GM18505 (cell line): ENCODE measurements around the gene GALNT17.

ENCODE experiments used
- ATAC-seq: cut with Tn5 transposase; IDR thresholded peaks from one replicate; pipeline ENCODE4 v1.9.1; 2021; ENCODE audit not compliant: unreplicated experiment
- POLR2A ChIP-seq: IDR thresholded peaks from 4 replicates; pipeline ENCODE4 v1.6.1; 2011; ENCODE audit warnings: borderline replicate concordance; ENCODE audit not compliant: insufficient read depth, insufficient read length; ENCODE audit errors: extremely low read depth

Gene GALNT17

DNA sequence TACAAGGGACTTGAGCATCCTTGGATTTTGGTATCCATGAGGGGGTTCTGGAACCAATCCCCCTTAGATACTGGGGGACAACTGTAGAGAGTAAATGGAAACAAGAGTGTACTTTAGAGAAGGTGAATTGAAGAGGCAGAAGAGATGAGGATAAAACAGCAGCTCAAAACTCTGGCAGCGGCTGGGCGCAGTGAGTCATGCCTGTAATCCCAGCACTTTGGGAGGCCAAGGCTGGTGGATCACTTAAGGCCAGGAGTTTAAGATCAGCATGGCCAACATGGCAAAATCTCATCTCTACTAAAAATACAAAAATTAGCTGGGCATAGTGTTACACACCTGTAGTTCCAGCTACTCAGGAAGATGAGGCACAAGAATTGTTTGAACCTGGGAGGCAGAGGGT lies 218.7 kb downstream of the GALNT17 start:
- no peak for ATAC-seq
- TF ChIP-seq POLR2A, result no peak

DNA sequence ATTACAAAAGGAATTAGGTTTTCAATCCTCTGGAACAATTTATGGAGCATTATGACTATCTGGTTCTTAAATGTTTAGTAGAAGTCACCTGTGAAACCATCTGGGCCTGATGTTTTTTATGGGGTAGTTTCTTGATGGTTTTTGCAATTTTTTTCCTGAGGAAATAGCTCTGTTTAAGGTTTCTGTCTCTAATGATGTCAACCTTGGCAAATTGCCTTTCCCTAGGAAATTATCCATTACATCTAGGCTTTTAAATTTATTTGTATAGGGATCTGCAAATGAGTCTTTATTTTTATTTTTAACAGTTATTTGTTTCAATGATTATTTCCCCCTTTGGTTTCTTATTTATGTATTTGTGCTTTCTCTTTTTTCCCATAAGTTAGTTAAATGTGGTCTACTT lies 222.8 kb downstream of the GALNT17 start:
- ATAC-seq, result no peak

DNA sequence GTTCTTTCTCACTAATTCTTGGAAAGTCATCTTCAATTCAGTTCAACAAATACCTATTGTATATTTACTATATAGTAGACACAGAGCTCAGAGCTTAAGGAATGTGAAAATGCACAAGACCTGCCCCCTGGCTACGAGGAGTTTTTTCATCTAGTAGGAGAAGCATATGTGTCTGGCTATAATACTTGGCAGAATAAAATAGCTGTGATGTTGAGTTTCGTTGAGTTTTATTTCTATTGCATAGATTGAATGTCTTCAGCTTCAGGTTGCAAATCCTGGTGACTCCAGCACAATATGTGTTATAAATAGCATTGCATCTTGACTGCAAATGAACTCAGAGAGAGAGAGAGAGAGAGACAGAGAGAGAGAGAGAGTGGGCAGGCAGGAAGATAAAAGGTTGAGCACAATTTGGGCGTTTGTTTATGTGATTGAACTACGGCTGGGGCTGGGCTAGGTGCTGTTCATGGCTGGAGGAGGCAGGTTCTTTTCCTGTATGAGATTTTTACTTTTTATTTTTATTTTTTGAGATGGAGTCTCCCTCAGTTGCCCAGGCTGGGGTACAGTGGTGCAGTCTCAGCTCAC lies 229.6 kb downstream of the GALNT17 start:
- TF ChIP-seq POLR2A, result no peak
- no peak for ATAC-seq

More for the DNA sequence above, 222.8 kb downstream of the GALNT17 start:
- no peak for TF ChIP-seq POLR2A

DNA sequence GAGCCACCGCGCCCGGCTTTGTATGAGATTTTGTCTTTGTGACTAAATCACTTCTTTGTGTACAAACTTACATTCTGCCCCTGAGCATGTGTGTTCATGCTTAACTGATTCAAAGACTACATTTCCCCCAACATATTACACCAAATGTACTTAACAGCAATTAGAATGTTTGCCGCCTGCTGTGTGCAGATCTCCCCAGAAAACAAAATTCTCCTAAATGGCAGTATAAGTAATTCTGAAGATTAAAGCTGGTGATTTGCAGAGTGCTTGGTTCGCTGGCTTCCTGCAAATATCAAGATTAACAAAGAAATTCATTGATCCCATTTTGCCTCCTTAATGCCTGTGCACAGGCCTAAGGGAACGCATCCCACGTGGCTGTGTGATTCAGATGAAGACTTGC lies 230.3 kb downstream of the GALNT17 start:
- no peak for TF ChIP-seq POLR2A
- ATAC-seq, result no peak

DNA sequence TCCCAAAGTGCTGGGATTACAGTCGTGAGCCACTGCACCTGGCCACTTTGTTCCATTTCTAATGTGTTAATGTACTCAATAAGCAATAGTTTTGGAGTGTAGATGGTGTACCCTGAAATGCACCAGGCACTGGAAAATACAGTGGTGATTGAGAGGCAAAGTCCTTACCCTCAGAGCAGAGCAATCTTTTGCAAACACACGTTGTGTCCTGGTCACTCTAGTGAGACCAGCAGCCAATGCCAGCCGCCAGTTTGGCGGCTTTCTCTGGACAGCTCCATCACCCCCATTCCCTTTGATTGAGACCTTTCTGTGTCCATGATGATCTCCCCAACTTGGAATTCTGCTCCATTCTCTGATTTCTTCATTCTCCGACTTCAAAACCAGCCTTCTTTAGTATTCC lies 231.3 kb downstream of the GALNT17 start:
- no peak for ATAC-seq
- no peak for TF ChIP-seq POLR2A

DNA sequence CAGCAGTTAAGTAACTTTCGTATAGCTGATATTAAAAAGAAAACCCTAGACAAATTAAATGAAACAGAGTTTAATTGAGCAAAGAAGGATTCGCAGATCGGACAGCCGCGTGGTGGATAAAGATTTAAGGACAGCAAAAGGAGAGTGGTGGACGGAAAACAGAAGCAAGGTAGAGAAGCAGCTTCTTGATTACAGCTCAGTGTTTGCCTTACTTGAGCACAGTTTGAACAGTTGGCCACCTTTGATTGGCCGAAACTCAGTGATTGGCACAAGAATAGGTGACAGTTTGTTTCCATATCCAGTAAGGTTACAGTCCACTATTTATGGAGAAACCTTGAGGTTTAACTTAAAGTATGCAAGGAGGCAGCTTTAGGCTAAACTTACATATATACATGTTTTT lies 231.7 kb downstream of the GALNT17 start:
- TF ChIP-seq POLR2A, result no peak
- ATAC-seq, result no peak

DNA sequence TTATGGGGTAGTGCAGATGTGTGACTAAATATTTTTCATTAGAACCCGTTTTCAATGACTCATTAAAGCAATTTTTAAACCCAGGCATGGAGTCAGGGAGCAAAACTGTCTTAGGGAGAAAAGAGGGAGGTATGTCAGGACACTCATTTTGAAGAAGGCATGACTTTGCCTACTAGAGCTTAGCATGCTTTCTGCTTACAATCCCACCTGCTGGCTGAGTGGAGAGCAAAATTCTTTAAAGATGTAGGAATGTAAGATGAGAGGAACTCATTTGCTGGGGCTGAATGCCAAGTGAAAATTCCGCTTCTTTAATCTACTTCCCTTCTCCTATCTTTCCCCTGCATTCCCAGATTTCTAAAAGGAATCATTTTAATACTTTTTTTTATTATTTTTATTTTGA lies 232.6 kb downstream of the GALNT17 start:
- no peak for TF ChIP-seq POLR2A
- ATAC-seq, result no peak

DNA sequence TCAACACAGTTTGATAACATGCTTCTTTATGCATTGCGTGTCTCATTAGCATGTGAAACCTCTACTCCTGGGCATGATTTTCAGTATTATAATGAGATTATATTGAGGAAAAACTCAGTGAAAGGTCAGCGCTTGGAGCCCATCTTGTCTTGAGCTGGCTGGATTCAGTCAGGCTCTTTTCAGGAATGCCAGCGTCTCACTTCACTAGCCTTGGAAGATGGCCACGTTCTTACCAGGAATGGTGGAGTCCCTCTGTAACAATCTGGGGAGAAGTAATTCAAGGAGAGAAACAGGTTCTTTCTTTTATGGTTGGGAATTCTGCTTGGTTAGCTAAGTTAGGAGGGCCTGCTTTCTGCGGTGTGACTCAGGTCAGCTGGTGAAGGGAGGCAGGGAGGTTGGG lies 241.0 kb downstream of the GALNT17 start:
- ATAC-seq, result no peak
- no peak for TF ChIP-seq POLR2A

DNA sequence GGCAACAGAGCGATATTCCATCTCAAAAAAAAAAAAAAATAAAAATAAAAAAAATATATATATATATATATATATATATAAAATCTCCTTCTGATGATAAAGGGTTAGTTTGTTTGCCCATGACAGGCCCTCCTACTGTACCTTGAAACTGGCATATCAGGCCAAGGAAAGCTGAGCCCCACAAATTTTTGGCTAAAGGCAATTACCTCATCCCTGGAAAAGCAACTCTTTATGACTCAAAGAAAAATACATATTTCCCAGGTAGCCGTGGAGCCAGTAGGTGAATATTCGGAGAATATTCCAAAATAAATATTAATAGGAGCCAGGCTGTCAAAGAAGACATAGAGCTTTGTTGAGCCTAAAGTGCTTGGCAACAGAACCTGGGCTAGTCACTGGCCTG lies 245.1 kb downstream of the GALNT17 start:
- no peak for ATAC-seq
- no peak for TF ChIP-seq POLR2A

DNA sequence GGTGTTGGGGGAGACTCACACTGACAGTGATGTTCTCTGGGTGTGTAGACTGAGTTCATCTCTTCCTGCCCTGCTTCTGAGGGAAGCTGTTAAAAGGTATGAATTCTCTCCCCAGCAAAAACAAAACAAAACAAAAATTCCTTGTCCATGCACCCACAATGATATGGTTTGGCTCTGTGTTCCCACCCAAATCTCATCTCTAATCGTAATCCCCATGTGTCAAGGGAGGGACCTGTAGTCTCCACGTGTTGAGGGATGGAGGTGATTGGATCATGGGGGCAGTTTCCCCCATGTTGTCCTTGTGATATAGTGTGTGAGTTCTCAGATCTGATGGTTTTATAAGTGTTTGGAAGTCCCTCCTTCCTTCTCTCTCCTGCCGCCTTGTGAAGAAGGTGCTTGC lies 245.5 kb downstream of the GALNT17 start:
- TF ChIP-seq POLR2A, result no peak
- ATAC-seq, result no peak

DNA sequence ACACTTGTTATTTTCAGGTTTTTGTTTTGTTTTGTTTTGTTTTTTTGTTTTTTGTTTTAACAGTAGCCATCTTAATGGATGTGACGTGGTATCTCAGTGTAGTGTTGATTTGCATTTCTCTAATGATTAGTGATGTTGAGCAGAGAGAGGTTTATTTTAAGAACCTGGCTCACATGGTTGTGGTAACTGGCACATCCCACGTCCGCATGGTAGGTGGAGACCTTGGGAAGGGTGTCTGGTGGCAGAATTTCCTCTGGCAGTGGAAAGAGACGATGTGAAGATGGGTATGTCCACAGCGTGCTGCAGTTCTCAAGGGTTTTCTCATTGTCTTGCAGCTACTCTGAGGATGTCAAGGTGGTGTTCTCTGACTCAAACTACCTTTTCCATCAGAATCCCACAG lies 252.2 kb downstream of the GALNT17 start:
- no peak for TF ChIP-seq POLR2A

DNA sequence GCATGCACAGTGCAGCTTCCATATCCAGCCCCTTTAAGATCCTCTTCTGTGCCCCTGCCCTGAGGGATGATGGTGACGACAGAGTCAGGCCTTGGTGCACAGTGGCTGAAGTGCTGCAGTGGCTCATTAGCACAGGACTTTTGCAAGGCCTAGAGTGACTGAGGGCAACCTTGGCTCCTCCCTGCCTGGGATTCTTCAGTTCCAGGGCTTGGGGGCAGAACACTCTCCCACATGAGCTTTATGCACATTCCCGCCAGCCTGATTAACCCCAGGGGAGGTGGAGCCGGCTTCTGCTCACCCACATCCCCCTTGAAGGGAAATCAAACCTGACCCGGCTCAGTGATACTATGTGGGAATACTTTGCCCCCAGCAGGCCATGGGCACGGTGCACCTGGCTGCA lies 253.4 kb downstream of the GALNT17 start:
- TF ChIP-seq POLR2A, result no peak
- ATAC-seq, result no peak

More for the DNA sequence above, 252.2 kb downstream of the GALNT17 start:
- ATAC-seq, result no peak

DNA sequence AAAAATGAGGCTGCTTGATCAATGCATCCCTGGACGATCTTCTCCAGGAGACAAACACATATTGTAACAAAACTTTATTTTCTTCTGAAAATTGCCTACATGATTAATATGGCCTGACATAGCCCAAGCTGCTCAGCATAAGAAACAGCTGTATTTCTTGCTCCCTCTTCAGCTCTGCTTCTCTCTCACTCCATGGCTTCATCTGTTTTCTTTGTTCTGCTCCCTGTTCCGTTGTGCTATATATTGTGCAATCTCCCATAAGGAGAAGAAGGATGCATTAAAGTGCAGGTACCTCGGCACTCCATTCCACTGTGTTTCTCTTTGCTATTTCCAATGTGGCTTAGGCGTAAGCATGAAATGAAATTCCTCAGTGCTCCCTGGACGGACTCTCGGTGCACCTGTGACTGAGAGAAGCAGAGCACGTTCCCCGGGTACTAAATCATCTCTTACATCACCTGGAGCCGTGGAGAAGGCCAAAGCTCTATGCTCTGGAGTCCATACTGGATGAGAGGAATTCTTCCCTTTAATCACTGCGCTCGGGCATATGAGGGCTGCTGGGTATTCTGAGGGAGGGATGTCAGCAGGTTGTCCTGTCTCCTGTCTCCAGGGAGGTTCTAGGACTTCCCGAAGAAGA lies 254.3 kb downstream of the GALNT17 start:
- no peak for ATAC-seq
- TF ChIP-seq POLR2A, result no peak

DNA sequence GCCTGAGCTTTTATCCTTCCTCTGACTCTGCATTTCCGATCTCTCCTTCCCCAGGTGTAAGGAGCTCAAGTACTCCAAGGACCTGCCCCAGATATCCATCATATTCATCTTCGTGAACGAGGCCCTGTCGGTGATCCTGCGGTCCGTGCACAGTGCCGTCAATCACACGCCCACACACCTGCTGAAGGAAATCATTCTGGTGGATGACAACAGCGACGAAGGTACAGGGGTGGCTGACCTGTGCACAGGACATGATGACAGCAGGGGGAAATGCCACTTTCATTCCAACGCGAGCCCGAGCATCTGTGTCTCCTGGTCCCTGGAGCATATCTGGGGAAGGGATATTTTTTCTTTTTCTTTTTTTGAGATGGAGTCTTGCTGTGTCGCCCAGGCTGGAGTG lies 256.2 kb downstream of the GALNT17 start:
- no peak for TF ChIP-seq POLR2A
- no peak for ATAC-seq
